Neural progenitor cell (in vitro differentiated cells): ENCODE results near the gene SLC39A1. TPM values are rescaled to one million over a fixed set of nuclear protein-coding genes. Genes with fewer than 3 reads are reported as not detected.

Experiments used
- DNase-seq: peaks from one replicate; pipeline ENCODE4 v3.0.0-alpha.2; 2016; ENCODE audit warnings: low spot score
- H2AFZ ChIP-seq: fragments of 200-600 bp; sonication (generic); replicated peaks from 2 replicates; pipeline ENCODE4 v1.6.1; 2016; ENCODE audit warnings: antibody characterized with exemption
- H3F3A ChIP-seq: fragments of 200-600 bp; sonication (generic); 2 replicates; pipeline ENCODE4 v1.6.1; 2016; ENCODE audit warnings: antibody characterized with exemption, low read depth
- H3K27ac ChIP-seq: fragments of 200-600 bp; sonication (generic); 2 replicates; pipeline ENCODE4 v1.5.1; 2016; ENCODE audit warnings: mild to moderate bottlenecking
- H3K27me3 ChIP-seq: fragments of 200-600 bp; sonication (generic); 2 replicates; pipeline ENCODE4 v1.6.1; 2016; ENCODE audit warnings: mild to moderate bottlenecking, moderate library complexity
- H3K36me3 ChIP-seq: fragments of 200-600 bp; sonication (generic); 2 replicates; pipeline ENCODE4 v1.5.1; 2016
- H3K4me1 ChIP-seq: fragments of 200-600 bp; sonication (generic); 2 replicates; pipeline ENCODE4 v1.6.1; 2016; ENCODE audit warnings: mixed run types
- H3K4me2 ChIP-seq: fragments of 200-600 bp; sonication (generic); 2 replicates; pipeline ENCODE4 v1.6.1; 2016
- H3K4me3 ChIP-seq: fragments of 200-600 bp; sonication (generic); 2 replicates; pipeline ENCODE4 v1.5.1; 2016
- H3K79me2 ChIP-seq: fragments of 200-600 bp; sonication (generic); 2 replicates; pipeline ENCODE4 v1.6.1; 2016; ENCODE audit warnings: low read depth
- H3K9ac ChIP-seq: fragments of 200-600 bp; sonication (generic); 2 replicates; pipeline ENCODE4 v1.6.1; 2016
- H3K9me3 ChIP-seq: fragments of 200-600 bp; sonication (generic); 2 replicates; pipeline ENCODE4 v1.5.1; 2016; ENCODE audit warnings: low read depth
- H4K20me1 ChIP-seq: fragments of 200-600 bp; sonication (generic); 2 replicates; pipeline ENCODE4 v1.6.1; 2016; ENCODE audit warnings: low read depth
- H3K27ac Mint-ChIP-seq: 3 replicates; pipeline ENCODE4 v1.8.0; 2021; ENCODE audit warnings: mixed read lengths
- H3K27me3 Mint-ChIP-seq: 2 replicates; pipeline ENCODE4 v1.8.0; 2022; ENCODE audit warnings: low read depth, mild to moderate bottlenecking, inconsistent platforms, moderate library complexity, mixed read lengths; ENCODE audit not compliant: insufficient read depth
- H3K36me3 Mint-ChIP-seq: 3 replicates; pipeline ENCODE4 v1.8.0; 2021; ENCODE audit warnings: mixed read lengths
- H3K4me1 Mint-ChIP-seq: 3 replicates; pipeline ENCODE4 v1.8.0; 2021; ENCODE audit warnings: mixed read lengths
- H3K4me3 Mint-ChIP-seq: 3 replicates; pipeline ENCODE4 v1.8.0; 2021; ENCODE audit warnings: mild to moderate bottlenecking, moderate library complexity, mixed read lengths
- H3K9me3 Mint-ChIP-seq: 3 replicates; pipeline ENCODE4 v1.8.0; 2020; ENCODE audit warnings: mixed read lengths
- EZH2 ChIP-seq: fragments of 200-600 bp; sonication (generic); IDR thresholded peaks from 2 replicates; pipeline ENCODE4 v1.6.1; 2017; ENCODE audit warnings: antibody characterized with exemption, mild to moderate bottlenecking, moderate library complexity
- EZH2phosphoT487 ChIP-seq: fragments of 200-600 bp; sonication (generic); IDR thresholded peaks from 2 replicates; pipeline ENCODE4 v1.6.1; 2017; ENCODE audit warnings: antibody characterized with exemption
- total RNA-seq: library from RNA; depleted of rRNA; stranded (reverse); fragments of >200 nt; gene quantifications from 2 replicates; pipeline ENCODE4 v1.2.3, GENCODE V29; 2015; ENCODE audit warnings: low replicate concordance
- TF ChIP-seq, protein P1 (sequence below): fragments of 200-600 bp; sonication (generic); IDR thresholded peaks from 2 replicates; pipeline ENCODE4 v1.5.1; 2017; ENCODE audit warnings: antibody characterized with exemption, mild to moderate bottlenecking

The SLC39A1 gene
- total RNA-seq, 1 donor from 2014 or later = 73.2 TPM

DNA sequence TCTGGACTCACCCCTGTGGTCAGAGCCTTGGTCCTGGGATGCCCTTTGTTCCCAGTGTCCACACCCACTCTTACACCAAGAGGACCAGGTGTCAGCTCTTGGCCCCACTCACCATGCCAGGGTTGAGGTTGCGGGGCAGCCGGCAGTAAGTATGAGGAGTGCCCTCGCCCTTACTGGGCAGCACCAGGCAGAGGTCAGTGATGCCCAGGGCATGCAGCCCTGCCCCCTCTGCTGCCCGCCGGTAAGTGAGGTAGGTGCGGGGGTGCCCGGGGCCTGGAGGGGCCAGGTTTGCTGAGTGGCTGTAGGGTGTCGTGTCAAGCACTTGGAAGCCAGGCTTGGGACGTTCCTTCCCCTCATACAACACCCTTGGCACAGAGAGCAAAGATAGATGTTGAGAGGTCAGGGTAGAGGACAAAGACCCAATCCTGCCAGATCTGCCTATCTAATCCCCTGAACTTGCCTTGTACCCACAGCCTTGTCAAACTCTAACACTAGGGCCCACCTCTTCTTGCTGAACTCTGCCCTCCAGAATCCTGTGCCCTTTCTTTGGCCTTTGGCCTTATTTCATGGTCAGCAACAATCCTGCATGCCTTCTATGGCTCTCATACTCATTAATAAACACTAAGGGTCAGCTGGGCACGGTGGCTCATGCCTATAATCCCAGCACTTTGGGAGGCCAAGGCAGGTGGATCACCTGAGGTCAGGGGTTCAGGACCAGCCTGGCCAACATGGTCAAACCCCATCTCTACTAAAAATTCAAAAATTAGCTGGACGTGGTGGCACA is 20.4 kb downstream of the SLC39A1 start:
- H3K79me2 ChIP-seq = peaks cover 17% of the 10 kb centered on the region
- H3K4me3 ChIP-seq = no peak overlapping the region
- H3K27ac ChIP-seq = no peak overlapping the region
- Mint-ChIP-seq H3K27ac (no peak overlapping the region), H3K9me3 (no peaks in the 10 kb centered on the region), H3K36me3 (peaks cover 24% of the 10 kb centered on the region), H3K27me3 (peaks cover 4% of the 10 kb centered on the region), H3K4me3 (no peak overlapping the region), H3K4me1 (peaks cover 19% of the 10 kb centered on the region)
- H3K9ac ChIP-seq = no peak overlapping the region
- no peaks in the 10 kb centered on the region for H3K36me3 ChIP-seq
- H3K9me3 ChIP-seq = no peaks in the 10 kb centered on the region
- no peaks in the 10 kb centered on the region for H3K27me3 ChIP-seq
- no peak for DNase-seq
- H4K20me1 ChIP-seq = peaks cover 10% of the 10 kb centered on the region
- no peak overlapping the region for H3K4me2 ChIP-seq
- H3F3A ChIP-seq = peaks cover 22% of the 10 kb centered on the region
- H3K4me1 ChIP-seq = peaks cover 5% of the 10 kb centered on the region
- no peak for TF ChIP-seq EZH2
- TF ChIP-seq EZH2phosphoT487 = no peak
- TF ChIP-seq, protein P1, sequence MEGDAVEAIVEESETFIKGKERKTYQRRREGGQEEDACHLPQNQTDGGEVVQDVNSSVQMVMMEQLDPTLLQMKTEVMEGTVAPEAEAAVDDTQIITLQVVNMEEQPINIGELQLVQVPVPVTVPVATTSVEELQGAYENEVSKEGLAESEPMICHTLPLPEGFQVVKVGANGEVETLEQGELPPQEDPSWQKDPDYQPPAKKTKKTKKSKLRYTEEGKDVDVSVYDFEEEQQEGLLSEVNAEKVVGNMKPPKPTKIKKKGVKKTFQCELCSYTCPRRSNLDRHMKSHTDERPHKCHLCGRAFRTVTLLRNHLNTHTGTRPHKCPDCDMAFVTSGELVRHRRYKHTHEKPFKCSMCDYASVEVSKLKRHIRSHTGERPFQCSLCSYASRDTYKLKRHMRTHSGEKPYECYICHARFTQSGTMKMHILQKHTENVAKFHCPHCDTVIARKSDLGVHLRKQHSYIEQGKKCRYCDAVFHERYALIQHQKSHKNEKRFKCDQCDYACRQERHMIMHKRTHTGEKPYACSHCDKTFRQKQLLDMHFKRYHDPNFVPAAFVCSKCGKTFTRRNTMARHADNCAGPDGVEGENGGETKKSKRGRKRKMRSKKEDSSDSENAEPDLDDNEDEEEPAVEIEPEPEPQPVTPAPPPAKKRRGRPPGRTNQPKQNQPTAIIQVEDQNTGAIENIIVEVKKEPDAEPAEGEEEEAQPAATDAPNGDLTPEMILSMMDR = no peak
- H2AFZ ChIP-seq = no peak overlapping the region

DNA sequence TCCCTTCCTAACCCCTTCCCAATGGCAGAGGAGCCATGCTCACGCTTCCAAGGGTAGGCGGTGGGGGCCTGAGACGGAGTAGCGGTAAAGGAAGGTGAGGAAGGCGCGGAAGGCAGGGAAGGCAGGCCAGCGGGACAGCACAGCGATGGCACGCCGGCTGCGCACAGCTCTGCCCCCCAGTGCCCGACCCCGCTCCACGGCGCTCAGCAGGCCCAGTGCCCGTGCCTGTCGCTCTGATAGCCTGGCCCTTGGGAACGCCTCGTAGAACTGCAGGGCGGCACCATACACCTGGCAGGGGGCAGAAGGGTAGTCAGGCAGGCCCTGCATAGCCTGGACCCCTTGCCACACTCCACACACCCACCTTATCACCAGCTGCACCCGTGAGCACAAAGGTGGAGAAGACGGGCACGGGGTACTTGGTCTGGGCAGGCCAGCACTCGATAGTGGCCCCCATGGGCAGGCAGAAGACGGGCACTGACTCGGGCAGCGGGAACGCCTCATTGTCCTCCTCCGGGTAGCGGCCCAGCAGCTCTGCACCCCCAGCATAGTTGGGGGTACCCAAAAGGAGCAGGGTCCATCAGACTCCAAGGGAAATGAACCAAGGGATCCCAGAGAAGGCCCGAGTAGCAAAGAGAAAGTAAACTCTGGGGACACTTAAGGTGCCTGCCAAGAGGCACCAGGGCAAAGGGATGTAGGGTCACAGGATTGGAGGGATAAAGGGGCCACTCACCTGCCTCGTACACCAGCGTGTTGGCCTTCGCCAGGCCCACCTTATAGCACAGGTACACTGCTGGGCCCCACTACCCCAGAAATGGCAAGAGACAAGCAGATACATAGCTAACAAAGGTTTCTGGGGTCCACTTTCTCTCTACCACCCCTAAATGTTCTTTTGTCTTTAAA is 21.3 kb downstream of the SLC39A1 start:
- peaks cover 14% of the 10 kb centered on the region for H3F3A ChIP-seq
- no peak overlapping the region for H3K27ac ChIP-seq
- H3K36me3 Mint-ChIP-seq = peaks cover 27% of the 10 kb centered on the region
- TF ChIP-seq EZH2phosphoT487 (no peak), EZH2 (no peak)
- TF ChIP-seq, protein P1 = no peak
- H3K27ac Mint-ChIP-seq = no peak overlapping the region
- peaks cover 4% of the 10 kb centered on the region for H3K27me3 Mint-ChIP-seq
- H3K4me1 ChIP-seq = peaks cover 5% of the 10 kb centered on the region
- H3K4me3 ChIP-seq = no peak overlapping the region
- H2AFZ ChIP-seq = no peak overlapping the region
- no peak overlapping the region for H3K4me2 ChIP-seq
- no peaks in the 10 kb centered on the region for H3K27me3 ChIP-seq
- peaks cover 5% of the 10 kb centered on the region for H4K20me1 ChIP-seq
- H3K4me3 Mint-ChIP-seq = no peak overlapping the region
- peaks cover 15% of the 10 kb centered on the region for H3K4me1 Mint-ChIP-seq
- no peaks in the 10 kb centered on the region for H3K9me3 Mint-ChIP-seq
- H3K79me2 ChIP-seq = peaks cover 17% of the 10 kb centered on the region
- no peak overlapping the region for H3K9ac ChIP-seq
- no peaks in the 10 kb centered on the region for H3K9me3 ChIP-seq
- no peak for DNase-seq
- no peaks in the 10 kb centered on the region for H3K36me3 ChIP-seq

DNA sequence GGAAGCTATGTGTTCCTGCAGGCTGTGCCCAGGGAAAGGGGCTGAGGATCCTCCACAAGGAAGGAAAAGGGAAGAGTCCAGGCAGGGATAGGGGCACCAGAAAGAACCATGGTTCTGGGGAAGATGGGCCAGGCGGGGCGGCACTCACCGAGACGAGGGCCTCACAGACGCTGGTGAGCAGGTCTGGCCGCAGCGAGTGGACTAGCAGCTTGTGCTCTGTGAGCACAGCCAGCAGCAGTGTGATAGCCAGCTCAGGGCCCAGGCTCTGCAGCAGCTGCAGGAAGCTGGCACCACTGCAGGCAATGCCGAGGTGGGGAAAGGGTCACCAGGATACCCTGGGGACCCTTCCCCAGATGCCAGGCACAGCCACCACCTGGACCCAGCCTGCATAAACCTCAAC is 22.6 kb downstream of the SLC39A1 start:
- Histone ChIP-seq H3F3A (peaks cover 9% of the 10 kb centered on the region), H3K36me3 (no peaks in the 10 kb centered on the region), H3K27ac (no peak overlapping the region), H3K79me2 (peaks cover 14% of the 10 kb centered on the region), H3K4me1 (peaks cover 5% of the 10 kb centered on the region), H2AFZ (no peak overlapping the region), H3K9me3 (no peaks in the 10 kb centered on the region), H3K9ac (no peak overlapping the region), H3K4me3 (no peak overlapping the region), H4K20me1 (no peaks in the 10 kb centered on the region), H3K4me2 (no peak overlapping the region), H3K27me3 (no peaks in the 10 kb centered on the region)
- Mint-ChIP-seq H3K9me3 (no peaks in the 10 kb centered on the region), H3K4me1 (peaks cover 11% of the 10 kb centered on the region), H3K4me3 (no peak overlapping the region), H3K36me3 (peaks cover 34% of the 10 kb centered on the region), H3K27ac (no peak overlapping the region), H3K27me3 (peaks cover 4% of the 10 kb centered on the region)
- TF ChIP-seq EZH2 (no peak), EZH2phosphoT487 (no peak)
- TF ChIP-seq, protein P1 = no peak
- DNase-seq = no peak
